HG03108 (cell line): ENCODE data around the gene TGM5.
"Not testable (repeated sequence)": the region's sequence is repeated elsewhere in the genome, so short reads cannot be mapped to it uniquely, and the experiment has no call there.

Source experiments
- ATAC-seq: cut with Tn5 transposase; IDR thresholded peaks from one replicate; pipeline ENCODE4 v1.9.1; 2021; ENCODE audit warnings: moderate library complexity; ENCODE audit not compliant: unreplicated experiment

Gene TGM5, protein sequence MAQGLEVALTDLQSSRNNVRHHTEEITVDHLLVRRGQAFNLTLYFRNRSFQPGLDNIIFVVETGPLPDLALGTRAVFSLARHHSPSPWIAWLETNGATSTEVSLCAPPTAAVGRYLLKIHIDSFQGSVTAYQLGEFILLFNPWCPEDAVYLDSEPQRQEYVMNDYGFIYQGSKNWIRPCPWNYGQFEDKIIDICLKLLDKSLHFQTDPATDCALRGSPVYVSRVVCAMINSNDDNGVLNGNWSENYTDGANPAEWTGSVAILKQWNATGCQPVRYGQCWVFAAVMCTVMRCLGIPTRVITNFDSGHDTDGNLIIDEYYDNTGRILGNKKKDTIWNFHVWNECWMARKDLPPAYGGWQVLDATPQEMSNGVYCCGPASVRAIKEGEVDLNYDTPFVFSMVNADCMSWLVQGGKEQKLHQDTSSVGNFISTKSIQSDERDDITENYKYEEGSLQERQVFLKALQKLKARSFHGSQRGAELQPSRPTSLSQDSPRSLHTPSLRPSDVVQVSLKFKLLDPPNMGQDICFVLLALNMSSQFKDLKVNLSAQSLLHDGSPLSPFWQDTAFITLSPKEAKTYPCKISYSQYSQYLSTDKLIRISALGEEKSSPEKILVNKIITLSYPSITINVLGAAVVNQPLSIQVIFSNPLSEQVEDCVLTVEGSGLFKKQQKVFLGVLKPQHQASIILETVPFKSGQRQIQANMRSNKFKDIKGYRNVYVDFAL

DNA sequence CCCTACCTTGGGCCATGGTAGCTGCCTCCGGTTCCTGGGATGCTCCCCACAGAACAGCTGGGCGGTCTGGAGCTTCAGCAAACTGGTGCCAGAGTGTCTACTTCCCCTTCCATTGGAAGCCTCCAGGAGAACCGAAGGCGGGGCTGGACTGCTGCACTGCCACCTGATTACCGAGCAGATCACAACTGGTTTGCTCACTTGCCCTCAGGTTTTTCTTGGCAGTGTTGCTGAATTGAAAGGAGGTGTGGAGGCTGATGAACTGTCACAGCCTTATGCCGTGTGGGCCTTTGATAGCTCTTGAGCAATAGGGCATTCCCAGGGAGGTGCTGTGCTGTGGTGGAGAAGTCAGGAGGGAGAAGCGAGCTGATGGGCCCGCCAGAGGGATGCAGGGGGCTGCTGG, at the start of gene TGM5:
TSS of gene TGM5 (minus strand) at position 95 of the 400 bp plus-strand sequence. CDS start at position 16, 79 bp downstream.
- no peak for ATAC-seq

DNA sequence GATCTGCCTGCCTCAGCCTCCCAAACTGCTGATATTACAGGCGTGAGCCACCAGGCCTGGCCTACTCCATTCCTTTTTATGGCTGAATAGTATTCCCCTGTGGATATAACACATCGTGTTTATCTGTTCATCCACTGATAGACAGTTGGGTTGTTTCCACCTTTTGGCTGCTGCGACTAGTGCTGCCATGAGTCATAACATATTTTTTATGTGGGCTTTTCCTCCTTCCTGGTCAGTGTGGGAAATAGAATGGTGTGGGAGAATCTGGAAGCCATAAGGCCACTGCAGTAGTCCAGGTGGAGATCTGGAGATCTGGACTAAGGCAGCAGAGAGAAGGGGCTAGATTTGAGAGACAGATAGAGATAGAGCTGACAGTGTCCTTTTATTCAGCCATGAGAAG, 47.4 kb upstream of the TGM5 start:
- no peak for ATAC-seq

DNA sequence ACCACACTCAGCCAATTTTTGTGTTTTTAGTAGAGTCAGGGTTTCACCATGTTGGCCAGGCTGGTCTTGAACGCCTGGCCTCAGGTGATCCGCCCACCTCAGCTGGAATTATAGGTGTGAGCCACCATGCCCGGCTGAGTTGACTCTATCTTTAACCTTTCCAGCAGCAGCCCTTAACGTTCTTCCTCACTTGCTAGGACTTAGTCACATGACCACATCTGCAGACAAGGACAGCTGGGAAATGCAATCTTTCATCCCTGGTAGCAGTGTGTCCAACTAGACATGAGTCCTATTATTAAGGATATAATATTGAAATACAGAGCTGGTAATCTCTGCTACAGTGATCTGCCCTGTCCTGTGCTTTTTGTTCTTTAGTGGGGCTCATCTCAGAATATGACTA, 45.6 kb upstream of the TGM5 start:
- ATAC-seq, result no peak

DNA sequence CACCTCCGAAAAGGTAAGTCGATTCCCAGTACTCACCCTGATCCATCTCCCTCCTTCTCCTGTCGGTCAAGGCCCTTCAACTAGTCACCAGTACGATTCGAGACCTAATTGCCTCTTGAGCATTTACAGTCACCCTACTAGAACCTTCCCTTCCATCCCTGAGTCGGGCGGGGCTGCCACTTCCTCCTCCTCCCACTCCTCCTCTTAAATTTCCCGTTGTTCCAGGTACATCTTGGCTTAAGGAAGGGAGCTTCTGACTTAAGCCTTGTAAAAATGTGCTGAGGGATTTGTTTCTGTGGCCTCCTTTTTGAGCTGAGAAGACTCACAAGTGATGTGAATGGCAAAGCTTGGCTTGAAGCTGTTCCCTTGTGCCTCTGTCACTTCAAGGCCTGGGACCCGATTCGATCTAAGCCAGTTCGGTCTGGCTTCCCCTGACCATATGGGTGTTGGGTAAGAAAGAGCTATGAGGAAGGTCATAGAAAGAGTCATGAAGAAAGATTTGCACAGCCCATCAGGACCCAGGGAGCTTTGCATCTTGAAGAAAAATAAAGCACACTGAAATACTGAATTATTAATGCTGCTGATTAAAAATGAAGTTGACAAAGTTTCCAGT, 35.6 kb upstream of the TGM5 start, which contains the start of gene TGM7:
TSS of gene TGM7 (minus strand) at position 51 of the 613 bp plus-strand sequence.
- no peak for ATAC-seq

DNA sequence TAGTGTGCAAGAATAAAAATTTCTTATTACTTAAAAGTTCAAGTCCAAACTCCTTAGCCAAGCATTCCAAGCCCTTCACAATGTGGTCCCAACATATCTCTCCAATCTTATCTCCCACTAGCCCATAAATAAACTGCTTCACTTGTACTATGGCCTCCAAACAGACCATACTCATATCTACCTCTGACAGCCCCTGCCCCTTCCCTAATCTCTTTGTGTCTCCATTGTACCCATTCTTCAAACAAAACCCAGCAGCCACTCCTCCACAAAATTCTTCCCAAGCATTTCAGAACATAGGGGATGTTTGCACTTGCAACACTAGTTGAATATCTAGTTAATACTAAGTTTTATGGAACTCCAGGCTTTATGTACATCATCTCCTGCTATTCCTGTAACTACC, 33.2 kb upstream of the TGM5 start:
- no peak for ATAC-seq

DNA sequence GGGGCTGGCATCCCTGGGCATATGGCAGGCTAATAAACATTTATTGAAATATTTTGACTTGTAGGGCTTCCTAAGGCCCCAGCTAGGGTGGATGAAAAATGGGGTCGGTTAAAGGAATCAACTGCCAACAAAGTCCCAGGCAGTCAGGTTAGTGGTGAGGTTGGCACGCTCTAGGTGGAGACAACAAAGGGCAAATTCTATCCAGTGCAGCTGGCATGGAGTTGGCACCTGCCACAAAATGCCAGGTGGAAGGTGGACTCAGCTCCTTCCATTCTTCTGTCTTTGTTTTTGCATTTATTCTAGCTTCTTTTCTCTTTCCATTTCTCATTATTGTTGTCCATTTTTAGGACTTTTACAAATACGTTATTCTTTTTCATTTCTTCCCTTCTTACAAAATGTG, 32.7 kb upstream of the TGM5 start:
- ATAC-seq, result no peak

DNA sequence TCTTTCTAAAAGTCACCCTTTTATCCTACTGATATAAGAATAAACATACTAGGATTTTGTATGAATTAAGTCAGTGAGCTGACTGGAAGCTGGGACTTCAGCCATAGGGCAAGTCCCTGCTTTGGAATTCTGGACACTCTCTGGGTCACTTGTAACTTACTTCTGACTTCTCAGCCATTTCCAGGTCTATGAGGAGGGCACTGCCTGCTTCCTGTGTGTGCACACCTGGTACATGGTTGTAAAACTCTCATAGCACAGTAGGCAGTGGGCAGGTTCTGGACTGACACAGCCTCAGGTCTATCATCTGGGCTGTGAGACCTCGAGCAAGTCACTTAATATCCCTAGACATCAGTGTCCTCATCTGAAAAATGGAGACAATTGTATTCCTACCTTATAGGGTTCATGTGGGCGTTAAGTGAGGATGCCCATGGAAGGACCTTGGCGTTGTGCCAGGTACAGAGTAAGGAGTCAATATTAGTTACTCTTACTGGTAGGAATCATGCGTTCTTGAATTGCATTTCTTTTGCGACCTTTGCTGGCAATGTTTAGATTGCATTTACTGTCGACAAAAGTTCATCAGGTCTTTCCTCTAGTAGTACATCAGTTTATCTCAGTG, 27.5 kb upstream of the TGM5 start:
- no peak for ATAC-seq

DNA sequence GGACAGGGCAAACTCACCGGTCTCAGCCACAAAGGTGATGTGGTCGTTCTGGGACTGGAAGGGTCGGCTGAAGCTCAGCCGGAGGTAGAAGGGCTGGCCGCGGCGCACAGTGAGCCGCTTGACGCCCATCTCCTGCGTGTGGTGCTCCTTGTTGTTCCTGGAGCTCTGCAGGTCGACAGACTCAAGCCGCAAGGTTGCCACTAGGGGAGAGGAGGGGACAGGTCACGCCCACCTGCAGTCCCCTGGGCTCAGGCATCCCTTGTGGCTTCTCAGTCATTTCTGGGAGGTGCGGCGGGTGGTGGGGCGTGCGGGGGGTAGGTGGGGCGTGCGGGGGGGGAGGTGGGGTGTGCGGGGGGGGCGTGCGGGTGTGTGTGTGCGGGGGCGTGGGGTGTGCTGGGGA, 26.7 kb upstream of the TGM5 start:
- no peak for ATAC-seq

DNA sequence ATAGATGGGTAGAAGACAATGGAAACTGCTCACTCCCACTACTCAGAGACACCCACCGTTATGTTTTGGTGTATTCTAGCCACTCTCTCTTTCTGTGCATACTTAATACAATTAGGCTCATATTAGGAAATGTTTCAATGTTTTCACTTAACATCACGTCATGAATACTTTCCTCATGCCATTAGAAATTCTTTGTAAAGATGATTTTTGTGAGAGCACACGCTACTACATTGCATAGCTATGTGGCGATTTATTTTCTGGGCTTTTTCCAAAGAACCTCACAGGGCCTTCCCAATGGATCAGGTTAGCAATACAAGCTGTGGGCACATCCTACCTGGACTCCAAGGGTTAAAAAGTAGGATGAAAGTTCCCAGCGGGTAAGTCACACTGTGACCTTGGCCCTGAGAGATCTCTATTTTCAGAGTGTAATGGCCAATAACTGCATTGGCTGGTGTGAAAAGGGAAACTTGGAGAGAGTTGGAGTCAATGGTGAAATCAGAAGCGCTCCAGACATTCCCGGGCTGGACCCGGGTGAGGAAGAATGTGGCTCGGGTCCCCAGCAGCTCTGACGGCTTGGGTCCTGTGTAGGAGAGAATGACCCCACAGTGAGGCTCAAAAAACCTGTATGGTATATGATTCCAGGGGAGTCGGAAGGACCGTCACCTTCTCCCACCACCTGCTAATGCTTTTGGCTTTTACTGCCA, 25.8 kb upstream of the TGM5 start:
- no peak for ATAC-seq

DNA sequence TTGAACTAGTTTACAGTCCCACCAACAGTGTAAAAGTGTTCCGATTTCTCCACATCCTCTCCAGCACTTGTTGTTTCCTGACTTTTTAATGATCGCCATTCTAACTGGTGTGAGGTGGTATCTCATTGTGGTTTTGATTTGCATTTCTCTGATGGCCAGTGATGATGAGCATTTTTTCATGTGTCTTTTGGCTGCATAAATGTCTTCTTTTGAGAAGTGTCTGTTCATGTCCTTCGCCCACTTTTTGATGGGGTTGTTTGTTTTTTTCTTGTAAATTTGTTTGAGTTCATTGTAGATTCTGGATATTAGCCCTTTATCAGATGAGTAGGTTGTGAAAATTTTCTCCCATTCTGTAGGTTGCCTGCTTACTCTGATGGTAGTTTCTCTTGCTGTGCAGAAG, 22.9 kb upstream of the TGM5 start:
- not testable (repeated sequence) for ATAC-seq

DNA sequence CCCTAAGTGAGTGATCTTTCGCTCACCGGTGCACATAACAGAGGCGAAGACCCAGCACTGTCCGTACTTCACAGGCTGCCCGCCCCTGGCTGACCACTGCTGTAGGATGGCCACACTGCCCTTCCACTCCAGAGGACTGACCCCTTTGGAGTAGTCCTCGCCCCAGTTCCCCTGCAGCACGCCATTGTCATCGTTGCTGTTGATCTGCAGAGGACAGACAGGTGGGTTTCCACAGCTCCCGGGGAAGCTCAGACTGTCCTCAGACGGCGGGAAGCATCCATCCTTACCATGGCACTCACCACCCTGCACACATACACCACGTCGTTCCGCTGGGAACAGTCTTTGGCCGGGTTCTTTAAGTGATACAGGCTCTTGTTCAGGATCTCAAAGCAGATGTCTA, 20.5 kb upstream of the TGM5 start:
- no peak for ATAC-seq

DNA sequence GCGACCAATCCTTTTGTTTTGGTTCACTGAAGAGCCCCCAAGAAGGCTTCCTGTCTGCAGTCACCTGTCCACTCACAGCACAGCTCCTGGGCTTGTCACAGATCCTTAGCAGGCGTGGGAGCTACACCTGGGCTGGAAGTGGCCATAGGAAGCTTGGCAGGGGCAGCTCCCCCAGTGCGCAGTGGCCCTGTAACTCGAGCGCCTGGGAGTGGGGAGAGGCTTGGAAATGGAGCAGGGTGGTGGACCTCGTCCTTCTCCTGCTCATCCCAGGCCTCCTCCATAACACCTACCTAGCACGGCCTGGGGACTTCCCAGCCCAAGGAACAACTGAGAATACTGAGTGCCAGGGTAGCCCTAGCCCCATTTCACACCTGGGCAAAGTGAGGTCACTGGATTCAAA, 19.3 kb upstream of the TGM5 start:
- ATAC-seq, result no peak

DNA sequence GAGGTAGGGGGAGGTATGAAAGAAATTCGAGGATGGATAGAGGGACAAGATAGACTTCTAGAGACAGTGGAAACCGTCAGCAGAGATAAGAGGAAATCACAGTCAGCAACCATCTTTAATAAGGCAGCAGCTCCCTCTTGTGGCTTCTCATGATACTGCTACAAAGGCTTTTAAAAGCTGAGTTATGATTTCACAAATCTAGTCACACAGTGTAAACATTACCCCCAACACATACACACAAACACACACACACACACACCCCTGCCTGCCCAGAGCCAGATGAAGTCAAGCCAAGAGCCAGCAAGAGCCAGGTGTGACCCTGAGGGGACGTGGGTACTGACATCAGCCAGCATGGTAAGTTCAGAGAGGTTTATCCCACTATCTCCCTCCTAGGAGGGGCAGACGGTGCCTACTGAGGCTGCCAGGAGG, 18.9 kb upstream of the TGM5 start:
- no peak for ATAC-seq

DNA sequence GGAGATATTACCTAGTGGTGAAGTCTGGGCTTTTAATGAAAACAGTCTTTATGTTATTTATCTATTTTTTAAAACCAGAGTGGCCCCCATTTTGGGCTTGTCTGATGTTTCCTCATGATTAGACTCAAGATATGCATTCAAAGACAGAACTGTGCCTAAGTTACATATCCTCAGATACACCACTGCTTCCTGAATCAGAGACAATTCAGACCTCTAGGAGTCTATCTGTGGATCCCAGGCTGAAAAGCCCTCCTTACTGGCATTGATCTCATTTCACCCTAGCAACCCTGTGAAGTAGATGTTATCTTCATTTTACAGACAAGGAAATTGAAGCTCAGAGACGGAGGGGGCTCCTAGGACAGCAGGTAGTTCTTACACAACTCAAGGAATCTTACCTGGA, 16.8 kb upstream of the TGM5 start:
- no peak for ATAC-seq

DNA sequence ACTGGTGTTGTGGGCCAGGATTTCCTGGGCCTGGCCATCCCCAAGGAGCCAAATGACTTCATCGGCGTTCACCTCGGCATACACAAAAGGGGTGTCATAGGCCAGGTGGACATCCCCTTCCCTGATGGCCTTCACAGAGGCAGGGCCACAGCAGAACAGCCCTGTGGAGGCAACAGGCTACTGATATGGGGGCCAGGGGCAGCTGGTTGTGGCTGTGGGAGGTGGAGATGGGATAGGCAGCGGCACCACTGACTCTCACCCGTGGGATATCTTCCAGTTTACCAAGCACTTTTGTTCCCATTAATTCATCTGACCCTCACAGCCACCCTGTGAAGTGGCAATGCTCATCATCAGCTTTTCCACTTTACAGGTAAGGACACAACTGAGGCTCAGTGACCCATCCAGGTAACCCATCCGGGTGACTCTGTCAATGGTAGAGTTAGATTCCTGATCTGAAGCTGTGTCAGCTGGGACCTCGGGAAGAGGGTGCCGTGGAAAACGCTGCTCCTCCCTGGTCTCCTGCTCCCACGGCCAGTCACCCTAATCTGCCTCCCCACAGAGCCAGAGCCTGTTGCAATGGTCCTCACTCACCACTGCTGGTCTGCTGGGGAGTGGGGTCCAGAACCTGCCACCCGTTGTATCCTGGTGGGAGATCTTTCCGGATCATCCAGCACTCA, 15.3 kb upstream of the TGM5 start:
- ATAC-seq, result no peak

DNA sequence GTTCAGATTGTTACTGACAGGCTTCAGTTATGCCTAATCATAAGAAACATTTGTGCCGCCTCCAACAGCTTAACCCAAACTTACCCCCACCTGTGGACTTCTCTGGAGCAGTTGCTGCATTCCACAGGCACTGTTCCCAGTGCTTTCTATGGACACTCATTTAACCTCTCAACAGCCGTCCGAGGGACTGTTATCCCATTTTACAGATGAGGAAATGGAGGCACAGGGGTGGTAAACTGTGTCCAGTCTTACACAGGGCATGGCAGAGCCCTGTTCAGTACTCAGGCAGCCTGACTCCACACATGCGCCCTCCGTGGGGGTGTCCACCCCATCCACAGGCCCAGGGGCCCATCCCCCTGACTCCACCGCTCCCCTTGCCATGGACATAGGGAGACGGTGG, 14.3 kb upstream of the TGM5 start:
- no peak for ATAC-seq

DNA sequence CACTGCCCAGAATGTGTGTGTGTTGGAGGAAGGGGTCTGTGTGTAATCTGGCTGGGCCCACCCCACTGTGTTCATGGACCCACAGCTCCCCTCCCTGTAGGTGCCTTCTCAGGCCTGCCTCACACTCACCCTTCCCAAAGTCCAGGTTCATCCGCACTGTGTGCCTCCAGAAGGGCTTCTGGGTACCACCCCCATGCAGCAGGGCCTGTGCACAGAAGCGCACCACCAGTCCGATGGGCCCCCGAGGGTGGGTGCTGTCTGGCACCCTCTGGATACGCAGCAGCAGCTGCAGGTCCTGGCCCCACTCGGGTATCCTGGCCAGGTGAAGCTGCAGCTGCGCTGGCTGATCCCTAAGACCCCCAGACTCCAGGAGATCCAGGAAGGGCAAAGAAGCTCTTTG, 12.8 kb upstream of the TGM5 start:
- ATAC-seq, result no peak

DNA sequence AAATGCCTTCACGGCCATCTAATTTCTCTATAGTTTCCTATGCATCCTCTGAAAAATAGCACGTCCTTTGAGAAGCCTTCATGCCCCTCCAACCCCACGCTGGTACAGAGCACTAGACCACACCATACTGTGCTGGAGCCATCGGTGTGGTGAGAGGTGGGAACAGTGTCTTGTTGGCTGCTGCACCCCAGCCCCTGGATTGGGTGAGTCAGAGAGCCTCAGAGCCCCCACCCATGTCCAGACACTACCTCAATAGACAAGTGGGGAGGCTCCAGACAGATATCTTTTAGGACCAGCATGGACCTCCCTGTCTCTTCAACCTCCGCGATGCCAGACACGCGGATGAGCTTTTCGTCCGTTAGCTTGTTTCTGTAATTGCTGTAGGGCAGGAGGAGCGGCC, 12.1 kb upstream of the TGM5 start:
- no peak for ATAC-seq

DNA sequence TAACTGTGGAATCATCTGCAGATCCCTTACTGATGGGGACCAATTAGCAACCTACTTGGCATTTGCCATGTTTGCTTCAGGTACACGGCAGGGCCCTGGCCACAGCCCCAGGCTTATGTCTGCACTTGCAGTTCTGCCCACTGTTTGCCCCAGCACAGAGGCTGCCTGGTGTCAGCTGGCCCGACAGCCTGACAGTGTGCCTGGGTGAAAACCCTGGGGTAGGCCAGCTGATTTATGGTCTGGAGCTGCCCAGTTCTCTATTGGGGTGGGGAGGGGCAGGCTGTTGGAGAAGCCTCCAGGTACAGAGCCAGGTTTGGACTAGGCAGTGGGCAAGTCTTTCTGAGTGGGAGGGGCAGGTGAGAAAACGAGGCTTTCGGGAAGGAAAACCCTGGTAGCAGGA, 11.2 kb upstream of the TGM5 start:
- no peak for ATAC-seq

DNA sequence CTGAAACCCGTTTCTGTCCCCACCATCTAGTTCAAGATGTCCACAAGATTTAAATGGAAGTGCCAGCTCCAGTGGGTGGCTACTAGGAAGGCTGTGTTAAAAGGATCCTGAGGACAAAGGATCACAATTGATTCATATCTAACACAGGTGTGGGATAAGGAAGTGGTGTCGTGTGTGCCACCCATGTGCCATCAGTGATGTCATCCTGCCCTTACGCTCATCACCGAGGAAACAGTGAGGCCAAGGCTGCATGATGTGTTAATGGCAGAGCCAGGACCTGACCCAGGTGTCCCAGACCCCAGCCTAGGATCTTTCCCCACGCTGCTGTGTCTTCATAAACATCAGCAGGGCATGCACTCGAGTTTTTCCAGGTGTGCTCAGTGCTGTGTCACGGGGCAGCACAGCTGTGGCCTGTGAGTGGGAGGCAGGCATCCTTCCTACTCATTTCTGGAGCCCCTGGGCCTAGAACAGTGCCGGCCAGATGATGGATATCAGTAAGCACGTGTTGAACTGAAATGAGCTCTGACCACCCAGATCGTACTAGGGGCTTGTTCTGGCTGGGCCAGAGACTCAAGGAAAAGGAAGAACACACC, 10.6 kb upstream of the TGM5 start:
- ATAC-seq, result no peak
